ENCODE results near the gene PHAX.

- TF ChIP-seq CTCF (conservative IDR thresholded peaks at IDR 0.05 in 1 of 2, IDR thresholded peaks at IDR 0.05 in 1 of 2; ENCODE audit: extremely low read depth in 1 of 2, insufficient read depth in 1 of 2, low read depth in 1 of 2, low read length in 2 of 2) (peak; percentile 54 to 70), EZH2 (IDR thresholded peaks at IDR 0.05; ENCODE audit: borderline replicate concordance, low read length) (no peak)
These were observed at the start of gene PHAX for GRCh38 chr5:126600631-126601511.
